Cardiac fibroblast (primary cell): ENCODE measurements around the gene COBL.
A peak's percentile ranks its signal among the peaks of the same experiment; 100 is the strongest.

Experiments used
- DNase-seq, 2 donors: peaks; one replicate each; pipeline versions ENCODE4 v3.0.0 to v3.0.0-alpha.2; 2010; ENCODE audit warnings: low read depth in 2 of 2
- H3K4me3 ChIP-seq, 2 donors: replicated peaks in 1 of 2; 1 replicate in 1 of 2; 2 replicates in 1 of 2; pipeline ENCODE4 v1.5.1; 2011; ENCODE audit warnings: low read depth in 2 of 2, low read length in 2 of 2, mild to moderate bottlenecking in 2 of 2, moderate library complexity in 1 of 2
- TF ChIP-seq, protein P1 (sequence below): IDR thresholded peaks from one replicate; pipeline ENCODE4 v1.5.1; 2011; ENCODE audit warnings: low read depth, mild to moderate bottlenecking, low read length, inconsistent platforms

COBL gene

DNA sequence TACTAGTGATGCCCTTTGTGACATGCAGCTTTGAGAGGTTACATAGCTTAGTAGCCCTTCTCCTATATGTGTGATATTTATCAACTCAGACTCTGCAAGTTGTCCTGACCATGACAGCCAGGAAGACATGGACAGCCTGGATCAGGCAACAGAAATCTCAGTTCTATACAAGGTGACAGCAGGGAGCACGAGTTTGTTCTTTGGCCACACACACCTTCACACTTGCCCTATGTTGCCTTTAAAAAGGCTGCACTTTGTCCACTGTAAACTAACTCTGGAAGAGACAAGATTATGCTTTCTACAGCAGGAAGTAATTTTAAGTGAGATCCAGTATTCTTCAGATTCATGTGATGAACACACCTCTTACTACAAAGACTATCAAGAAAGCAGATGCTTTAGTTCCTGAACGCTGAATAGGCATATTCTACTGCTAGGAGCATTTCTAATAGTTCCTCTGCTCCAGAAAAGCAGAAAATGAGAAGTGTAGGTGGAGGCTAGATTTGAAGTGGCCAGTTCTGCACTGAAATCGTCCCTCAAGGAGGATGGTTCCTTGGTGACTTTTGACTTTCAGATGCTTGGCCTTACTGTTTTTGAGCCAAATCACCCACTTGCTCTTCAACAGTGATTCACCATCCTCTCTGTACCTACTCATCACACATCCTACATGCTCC lies 239.2 kb downstream of the COBL start:
- no peak for DNase-seq
- TF ChIP-seq, protein P1, sequence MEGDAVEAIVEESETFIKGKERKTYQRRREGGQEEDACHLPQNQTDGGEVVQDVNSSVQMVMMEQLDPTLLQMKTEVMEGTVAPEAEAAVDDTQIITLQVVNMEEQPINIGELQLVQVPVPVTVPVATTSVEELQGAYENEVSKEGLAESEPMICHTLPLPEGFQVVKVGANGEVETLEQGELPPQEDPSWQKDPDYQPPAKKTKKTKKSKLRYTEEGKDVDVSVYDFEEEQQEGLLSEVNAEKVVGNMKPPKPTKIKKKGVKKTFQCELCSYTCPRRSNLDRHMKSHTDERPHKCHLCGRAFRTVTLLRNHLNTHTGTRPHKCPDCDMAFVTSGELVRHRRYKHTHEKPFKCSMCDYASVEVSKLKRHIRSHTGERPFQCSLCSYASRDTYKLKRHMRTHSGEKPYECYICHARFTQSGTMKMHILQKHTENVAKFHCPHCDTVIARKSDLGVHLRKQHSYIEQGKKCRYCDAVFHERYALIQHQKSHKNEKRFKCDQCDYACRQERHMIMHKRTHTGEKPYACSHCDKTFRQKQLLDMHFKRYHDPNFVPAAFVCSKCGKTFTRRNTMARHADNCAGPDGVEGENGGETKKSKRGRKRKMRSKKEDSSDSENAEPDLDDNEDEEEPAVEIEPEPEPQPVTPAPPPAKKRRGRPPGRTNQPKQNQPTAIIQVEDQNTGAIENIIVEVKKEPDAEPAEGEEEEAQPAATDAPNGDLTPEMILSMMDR, result no peak
- no peak overlapping the region for H3K4me3 ChIP-seq

- no peak for DNase-seq
- H3K4me3 ChIP-seq, result no peak overlapping the region
- TF ChIP-seq, protein P1, result no peak
These were observed 240.7 kb downstream of the COBL start for GRCh38 chr7:51075681-51076580.

DNA sequence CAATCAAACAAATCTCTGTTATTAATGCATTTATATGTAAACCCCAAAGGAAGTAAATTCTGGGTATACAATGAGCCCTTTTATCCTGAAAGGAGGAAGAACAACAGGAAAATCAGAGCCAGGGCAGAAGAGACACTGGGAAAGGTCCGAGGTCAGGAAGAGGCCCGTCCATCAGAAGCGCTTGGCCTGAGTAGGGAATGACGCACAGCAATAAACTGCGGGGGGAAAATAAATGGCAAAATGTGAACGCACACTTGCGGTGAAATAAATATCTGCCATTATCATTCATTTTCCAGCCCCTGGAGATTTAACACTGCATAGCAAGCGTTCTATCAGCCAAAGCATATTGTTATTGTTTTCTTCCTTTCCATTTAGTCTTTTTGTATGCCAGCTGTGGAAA lies 243.4 kb downstream of the COBL start:
- TF ChIP-seq, protein P1, result no peak
- no peak overlapping the region for H3K4me3 ChIP-seq
- DNase-seq, result no peak

DNA sequence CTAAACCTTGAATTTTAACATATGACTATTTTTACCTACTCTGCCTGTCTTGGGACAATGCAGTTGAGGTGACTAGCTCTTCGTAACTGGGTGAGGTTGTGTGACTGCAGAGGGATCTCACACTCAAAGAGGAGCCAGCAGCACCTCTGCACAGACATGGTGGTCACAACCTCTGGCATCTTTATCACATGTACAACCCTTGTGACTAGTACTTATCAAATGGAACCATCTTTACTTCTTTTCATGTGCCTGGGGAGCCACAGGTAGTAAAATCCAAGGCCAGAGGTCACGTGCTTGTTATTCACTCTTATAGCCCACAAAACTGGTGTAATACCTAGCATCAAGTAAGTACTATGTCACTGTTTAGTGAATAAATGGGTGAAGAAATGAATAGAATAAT lies 244.3 kb downstream of the COBL start:
- DNase-seq, result no peak
- TF ChIP-seq, protein P1, result no peak
- no peak overlapping the region for H3K4me3 ChIP-seq

DNA sequence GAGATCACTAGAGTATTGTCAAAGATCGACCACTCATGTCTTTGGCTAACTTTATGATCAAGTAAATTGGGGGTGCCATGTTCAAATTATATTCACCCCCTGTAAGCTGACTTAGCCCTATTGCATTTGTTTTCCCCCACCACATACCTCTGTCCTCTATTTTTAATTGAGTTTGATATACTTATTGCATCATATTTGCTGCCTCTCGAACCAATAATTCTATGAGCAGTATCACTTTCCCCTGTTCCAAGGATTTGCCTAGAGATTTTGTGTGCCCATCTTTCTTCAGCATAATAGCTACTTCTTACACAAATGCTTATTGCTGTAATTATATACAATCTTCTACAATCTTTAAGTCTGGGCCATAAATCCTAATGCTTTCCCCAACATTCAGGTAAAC lies 245.2 kb downstream of the COBL start:
- no peak overlapping the region for H3K4me3 ChIP-seq
- TF ChIP-seq, protein P1, result no peak
- DNase-seq, result no peak

- TF ChIP-seq, protein P1, result no peak
- H3K4me3 ChIP-seq, result no peak overlapping the region
- peak in 1 of 2 donors; percentile 33 for DNase-seq
These were observed 246.5 kb downstream of the COBL start for GRCh38 chr7:51070151-51070550.
